CD4-positive, alpha-beta T cell treated with Interleukin-6 at 100 ng/mL for 8 hours (primary cell): ENCODE results near the gene TMEM30B.

Experiments used
- DNase-seq: peaks from one replicate; pipeline ENCODE4 v3.0.0-alpha.2; 2020; ENCODE audit warnings: mixed read lengths, low spot score

The TMEM30B gene

DNA sequence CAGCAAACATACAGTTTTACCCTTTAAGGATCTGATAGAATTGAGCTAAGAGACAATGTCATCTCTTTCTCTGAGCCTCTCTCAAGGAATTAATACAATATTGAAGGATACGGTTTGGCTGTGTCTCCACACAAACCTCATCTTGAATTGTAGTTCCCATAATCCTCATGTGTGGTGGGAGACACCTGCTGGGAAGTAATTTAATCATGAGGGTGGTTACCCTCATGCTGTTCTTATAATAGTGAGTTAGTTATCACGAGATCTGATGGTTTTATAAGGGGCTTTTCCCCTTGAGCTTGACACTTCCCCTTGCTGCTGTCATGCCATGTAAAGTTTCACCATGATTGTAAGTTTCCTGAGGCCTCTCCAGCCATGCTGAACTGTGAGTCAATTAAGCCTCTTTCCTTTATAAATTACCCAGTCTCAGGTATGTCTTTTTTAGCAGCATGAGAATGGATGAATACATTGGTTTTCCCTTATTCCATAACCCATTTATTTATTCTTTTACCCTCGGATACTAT is 47.6 kb downstream of the TMEM30B start:
- no peak for DNase-seq

DNA sequence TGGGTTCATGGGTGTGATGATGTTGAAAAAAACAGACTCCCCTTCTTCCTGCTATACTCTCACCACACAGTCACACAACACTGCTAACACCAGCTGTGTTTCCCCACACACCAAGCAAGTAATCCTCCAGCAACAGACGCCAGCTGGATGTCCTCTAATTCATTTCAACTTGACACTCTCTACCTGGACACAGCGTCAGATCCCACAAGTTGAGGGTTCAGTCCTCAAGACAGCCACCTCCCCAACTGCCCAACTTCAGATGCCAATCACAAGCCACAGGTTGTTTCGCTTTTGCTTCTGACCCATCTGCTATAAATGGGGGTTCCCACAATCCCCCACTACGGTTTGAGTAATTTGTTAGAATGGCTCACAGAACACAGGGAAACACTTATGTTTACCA is 49.3 kb downstream of the TMEM30B start:
- no peak for DNase-seq

DNA sequence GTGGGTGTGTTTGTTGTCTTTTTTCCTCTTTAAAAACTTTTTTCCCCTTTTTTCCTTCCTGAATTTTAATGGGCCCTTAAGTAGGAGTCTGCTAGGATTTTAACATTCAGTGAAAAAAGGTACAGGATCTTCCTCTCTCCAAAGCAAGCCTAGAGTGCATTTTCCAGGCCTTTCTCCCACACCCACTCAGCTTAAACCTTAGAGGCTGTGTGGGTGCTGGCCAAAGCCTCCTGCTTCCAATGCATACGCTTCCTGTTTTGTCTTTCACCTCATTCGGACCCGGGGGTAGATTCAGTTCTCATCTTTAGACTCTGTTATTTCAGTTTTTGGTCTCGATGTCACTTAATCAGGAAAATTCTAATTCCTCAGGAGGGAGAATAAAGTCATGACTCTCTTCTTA is 51.2 kb downstream of the TMEM30B start:
- no peak for DNase-seq

DNA sequence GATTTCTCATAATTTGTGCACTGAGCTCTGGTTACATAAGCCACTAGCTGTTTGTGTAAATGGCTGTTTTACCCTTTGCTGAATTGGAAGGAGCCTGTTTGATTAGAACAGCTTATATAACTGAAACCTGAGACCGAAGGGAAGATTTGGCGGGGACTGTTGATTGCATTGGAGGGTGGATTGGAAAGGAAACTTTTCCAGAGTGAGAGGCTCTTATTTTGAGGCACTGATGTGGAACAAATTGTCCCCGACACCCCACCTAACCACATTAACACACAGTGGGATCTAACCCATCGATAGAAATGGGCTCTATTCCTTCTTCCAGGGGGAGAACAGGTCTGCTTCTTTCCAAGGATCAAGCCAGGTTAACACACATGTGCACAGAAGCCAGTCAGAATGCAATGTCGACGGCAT is 51.7 kb downstream of the TMEM30B start:
- DNase-seq: no peak

DNA sequence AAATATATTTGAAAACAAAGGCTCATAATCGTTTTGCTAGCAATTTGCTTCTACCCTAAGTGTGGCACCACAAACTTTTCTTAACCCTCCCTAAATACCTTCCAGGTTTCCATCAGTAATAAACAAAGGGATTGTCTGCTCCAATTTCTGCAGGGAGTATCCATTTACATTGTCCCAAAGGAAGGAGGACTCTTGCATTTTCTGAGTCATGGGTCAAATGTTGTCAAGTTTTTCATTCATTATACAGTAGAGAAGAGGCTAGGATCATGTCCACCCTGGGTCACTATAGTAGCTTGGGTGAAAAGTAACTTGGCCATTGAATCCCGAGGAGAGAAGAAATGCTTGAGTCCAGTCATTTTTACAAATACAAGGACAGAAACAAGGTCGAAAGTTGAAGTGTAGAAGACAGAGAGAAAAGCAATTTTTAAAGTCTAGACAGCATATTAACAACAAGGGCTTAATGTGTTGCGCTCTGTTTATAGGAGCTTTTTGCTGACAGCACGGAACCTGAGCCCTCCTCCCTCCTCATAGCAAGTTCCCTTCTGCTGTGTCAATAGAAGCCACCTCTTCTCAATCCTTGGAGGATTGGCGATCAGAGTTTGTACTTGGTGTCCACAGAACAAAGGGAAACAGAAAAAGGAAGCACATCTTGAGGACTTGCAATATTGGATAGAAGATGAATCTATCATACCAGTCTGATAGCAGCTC is 53.1 kb downstream of the TMEM30B start:
- DNase-seq: no peak
